ENCODE measurements around the gene AMH. TPM values are rescaled to one million over a fixed set of nuclear protein-coding genes. Genes with fewer than 3 reads are reported as not detected.

AMH gene
- total and polyA plus RNA-seq, 10 donors, result 0.20 to 5.7 (median 1.0) TPM

DNA sequence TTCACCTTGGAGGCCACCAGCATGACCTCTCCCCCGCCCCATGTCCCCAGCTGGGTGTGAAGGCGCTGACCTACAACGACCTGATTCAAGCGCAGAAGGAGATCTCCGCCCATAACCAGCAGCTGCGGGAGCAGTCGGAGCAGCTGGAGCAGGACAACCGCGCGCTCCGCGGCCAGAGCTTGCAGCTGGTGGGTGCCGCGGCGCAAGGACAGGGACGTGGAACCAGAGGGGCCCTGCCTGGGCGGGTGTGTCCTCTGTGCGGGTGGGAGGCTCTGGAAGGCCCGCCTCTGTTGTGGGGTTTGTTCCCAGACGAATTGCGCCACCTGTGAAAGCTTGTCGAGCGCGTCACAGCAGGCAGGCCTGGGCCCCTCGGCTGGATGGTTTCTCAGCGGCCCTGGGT is 35.3 kb upstream of the AMH start:
- Histone ChIP-seq H3K27ac (no peak overlapping the region), H3K4me3 (no peak overlapping the region), H3K27me3 (replicated peaks in 1 of 7) (no peaks in the 10 kb centered on the region), H3K4me1 (peaks cover 0 to 21% (median 10%) of the 10 kb centered on the region in 6 donors), H3K9me3 (no peaks in the 10 kb centered on the region), H3K36me3 (peaks cover 0 to 100% (median 92%) of the 10 kb centered on the region in 6 donors)
- 77 to 92% (median 87%) methylated on average over 22 to 26 of the region's 26 CpGs for WGBS, 5 donors
- TF ChIP-seq POLR2AphosphoS5 (IDR thresholded peaks at IDR 0.05) (peak in 1 of 3 donors; percentile 5), POLR2A (IDR thresholded peaks at IDR 0.05) (no peak)
- no peak for DNase-seq
- intact Hi-C loops (cut with DNase I; ENCODE audit: low total_unique reads), result no loop called here

DNA sequence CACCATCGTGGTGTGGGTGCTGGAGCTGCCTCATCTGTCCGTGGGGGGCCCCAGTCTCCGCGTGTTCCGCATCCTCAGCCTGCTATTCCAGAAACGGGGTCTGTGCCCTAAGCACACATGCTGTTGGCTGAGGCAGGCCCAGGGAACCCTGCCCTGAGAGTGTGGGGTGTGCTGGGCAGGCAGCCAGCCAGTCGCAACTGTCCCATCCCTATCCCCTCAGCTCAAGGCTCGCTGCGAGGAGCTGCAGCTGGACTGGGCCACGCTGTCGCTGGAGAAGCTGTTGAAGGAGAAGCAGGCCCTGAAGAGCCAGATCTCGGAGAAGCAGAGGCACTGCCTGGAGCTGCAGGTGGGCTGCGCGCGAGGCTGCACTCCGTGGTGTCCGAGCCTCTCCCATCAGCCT is 34.9 kb upstream of the AMH start:
- DNase-seq, result no peak
- Histone ChIP-seq H3K4me1 (peaks cover 0 to 16% (median 6%) of the 10 kb centered on the region in 6 donors), H3K27me3 (replicated peaks in 1 of 7) (no peaks in the 10 kb centered on the region), H3K9me3 (no peaks in the 10 kb centered on the region), H3K4me3 (no peak overlapping the region), H3K36me3 (peaks cover 0 to 100% (median 96%) of the 10 kb centered on the region in 6 donors), H3K27ac (no peak overlapping the region)
- peak in 1 of 3 donors; percentile 49 for TF ChIP-seq POLR2AphosphoS5 (IDR thresholded peaks at IDR 0.05)
- no peak for TF ChIP-seq POLR2A (IDR thresholded peaks at IDR 0.05)
- TF ChIP-seq, protein P1, sequence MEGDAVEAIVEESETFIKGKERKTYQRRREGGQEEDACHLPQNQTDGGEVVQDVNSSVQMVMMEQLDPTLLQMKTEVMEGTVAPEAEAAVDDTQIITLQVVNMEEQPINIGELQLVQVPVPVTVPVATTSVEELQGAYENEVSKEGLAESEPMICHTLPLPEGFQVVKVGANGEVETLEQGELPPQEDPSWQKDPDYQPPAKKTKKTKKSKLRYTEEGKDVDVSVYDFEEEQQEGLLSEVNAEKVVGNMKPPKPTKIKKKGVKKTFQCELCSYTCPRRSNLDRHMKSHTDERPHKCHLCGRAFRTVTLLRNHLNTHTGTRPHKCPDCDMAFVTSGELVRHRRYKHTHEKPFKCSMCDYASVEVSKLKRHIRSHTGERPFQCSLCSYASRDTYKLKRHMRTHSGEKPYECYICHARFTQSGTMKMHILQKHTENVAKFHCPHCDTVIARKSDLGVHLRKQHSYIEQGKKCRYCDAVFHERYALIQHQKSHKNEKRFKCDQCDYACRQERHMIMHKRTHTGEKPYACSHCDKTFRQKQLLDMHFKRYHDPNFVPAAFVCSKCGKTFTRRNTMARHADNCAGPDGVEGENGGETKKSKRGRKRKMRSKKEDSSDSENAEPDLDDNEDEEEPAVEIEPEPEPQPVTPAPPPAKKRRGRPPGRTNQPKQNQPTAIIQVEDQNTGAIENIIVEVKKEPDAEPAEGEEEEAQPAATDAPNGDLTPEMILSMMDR (IDR thresholded peaks at IDR 0.05 in 8 of 11, conservative IDR thresholded peaks at IDR 0.05 in 3 of 11), result no peak
- WGBS, 5 donors, result 91 to 97% (median 95%) methylated on average over 11 to 17 of the region's 17 CpGs
- intact Hi-C loops (cut with DNase I; ENCODE audit: low total_unique reads), result no loop called here

GRCh38 chr19:2215281-2215751 is 33.8 kb upstream of the AMH start:
- Histone ChIP-seq H3K36me3 (peaks cover 0 to 100% (median 97%) of the 10 kb centered on the region in 6 donors), H3K9me3 (no peaks in the 10 kb centered on the region), H3K27me3 (replicated peaks in 1 of 7) (no peaks in the 10 kb centered on the region), H3K27ac (peak overlapping the region in 4 of 8 donors; percentile 21 to 54 (median 30)), H3K4me1 (peaks cover 0 to 11% (median 2%) of the 10 kb centered on the region in 6 donors), H3K4me3 (peak overlapping the region in 1 of 8 donors; percentile 7)
- no peak for DNase-seq
- intact Hi-C loops (cut with DNase I; ENCODE audit: low total_unique reads), result no loop called here
- 71 to 84% (median 80%) methylated on average over 20 to 31 of the region's 31 CpGs for WGBS, 5 donors
- TF ChIP-seq, protein P1 (IDR thresholded peaks at IDR 0.05 in 8 of 11, conservative IDR thresholded peaks at IDR 0.05 in 3 of 11), result no peak
- peak in 2 of 3 donors; percentile 51 to 59 for TF ChIP-seq POLR2AphosphoS5 (IDR thresholded peaks at IDR 0.05)
- TF ChIP-seq POLR2A (IDR thresholded peaks at IDR 0.05), result no peak

DNA sequence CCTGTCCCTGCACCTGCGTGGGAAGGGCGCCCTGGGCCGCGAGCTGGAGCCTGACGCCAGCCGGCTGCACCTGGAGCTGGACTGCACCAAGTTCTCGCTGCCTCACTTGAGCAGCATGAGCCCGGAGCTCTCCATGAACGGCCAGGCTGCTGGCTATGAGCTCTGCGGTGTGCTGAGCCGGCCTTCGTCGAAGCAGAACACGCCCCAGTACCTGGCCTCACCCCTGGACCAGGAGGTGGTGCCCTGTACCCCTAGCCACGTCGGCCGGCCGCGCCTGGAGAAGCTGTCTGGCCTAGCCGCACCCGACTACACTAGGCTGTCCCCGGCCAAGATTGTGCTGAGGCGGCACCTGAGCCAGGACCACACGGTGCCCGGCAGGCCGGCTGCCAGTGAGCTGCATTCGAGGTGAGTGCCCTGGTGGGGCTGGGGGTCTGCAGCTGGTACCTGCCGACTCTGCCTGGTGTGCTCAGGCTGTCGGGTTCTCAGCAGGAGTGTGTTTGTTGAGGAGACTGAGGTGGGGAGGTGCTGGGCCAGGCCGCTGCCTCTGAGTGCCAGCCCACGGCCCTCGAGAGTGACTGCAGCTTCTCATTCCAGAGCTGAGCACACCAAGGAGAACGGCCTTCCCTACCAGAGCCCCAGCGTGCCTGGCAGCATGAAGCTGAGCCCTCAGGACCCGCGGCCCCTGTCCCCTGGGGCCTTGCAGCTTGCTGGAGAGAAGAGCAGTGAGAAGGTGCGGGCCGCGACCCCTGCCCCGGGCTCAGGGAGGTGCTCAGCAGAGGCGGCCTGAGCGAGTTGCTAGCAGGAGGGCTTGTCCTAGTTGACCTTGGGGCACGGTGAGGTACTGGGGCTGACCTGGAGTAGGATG is 32.5 kb upstream of the AMH start:
- 96 to 98% (median 97%) methylated on average over 21 to 43 of the region's 43 CpGs for WGBS, 5 donors
- intact Hi-C loops (cut with DNase I; ENCODE audit: low total_unique reads), result no loop called here
- Histone ChIP-seq H3K27ac (peak overlapping the region in 3 of 8 donors; percentile 21 to 54 (median 31)), H3K36me3 (peaks cover 0 to 100% (median 96%) of the 10 kb centered on the region in 6 donors), H3K9me3 (no peaks in the 10 kb centered on the region), H3K4me1 (peaks cover 0 to 16% (median 2%) of the 10 kb centered on the region in 6 donors), H3K27me3 (replicated peaks in 1 of 7) (no peaks in the 10 kb centered on the region), H3K4me3 (no peak overlapping the region)
- TF ChIP-seq, protein P1 (IDR thresholded peaks at IDR 0.05 in 8 of 11, conservative IDR thresholded peaks at IDR 0.05 in 3 of 11), result no peak
- TF ChIP-seq POLR2A (IDR thresholded peaks at IDR 0.05), result no peak
- TF ChIP-seq POLR2AphosphoS5 (IDR thresholded peaks at IDR 0.05), result peak in 1 of 3 donors; percentile 67
- no peak for DNase-seq

All from spleen (tissue), 11 donors.